LNCAP (cell line): Measurements from ENCODE around the gene HAO1.

ENCODE experiments used
- CTCF ChIP-seq: fragments of 450-650 bp; IDR thresholded peaks from 2 replicates; pipeline ENCODE4 v1.5.1; 2017; ENCODE audit warnings: mild to moderate bottlenecking

Gene HAO1

GRCh38 chr20:7926323-7926722 is 13.9 kb downstream of the HAO1 start:
- TF ChIP-seq CTCF, result no peak

GRCh38 chr20:7924692-7925091 is 15.6 kb downstream of the HAO1 start:
- TF ChIP-seq CTCF, result no peak

GRCh38 chr20:7916648-7917047 is 23.6 kb downstream of the HAO1 start:
- no peak for TF ChIP-seq CTCF

GRCh38 chr20:7912551-7912950 is 27.7 kb downstream of the HAO1 start:
- no peak for TF ChIP-seq CTCF

GRCh38 chr20:7911586-7912330 is 28.5 kb downstream of the HAO1 start:
- TF ChIP-seq CTCF, result no peak

- TF ChIP-seq CTCF, result no peak
Observed at GRCh38 chr20:7908905-7909304, 31.4 kb downstream of the HAO1 start.

GRCh38 chr20:7903429-7903828 is 36.8 kb downstream of the HAO1 start:
- TF ChIP-seq CTCF, result no peak

GRCh38 chr20:7902879-7903278 is 37.4 kb downstream of the HAO1 start:
- TF ChIP-seq CTCF, result no peak
